DND-41 (cell line): ENCODE measurements around the gene CCL27.

Experiments used
- ATAC-seq: fragments of 200-7000 bp; cut with Tn5 transposase; 3 replicates; pipeline ENCODE4 v1.9.1; 2021; ENCODE audit warnings: low read depth; ENCODE audit not compliant: insufficient read depth
- DNase-seq: peaks from one replicate; pipeline ENCODE4 v3.0.0-alpha.2; 2020
- H2AFZ ChIP-seq: 2 replicates; pipeline ENCODE4 v1.6.0; 2012; ENCODE audit warnings: low read depth, low read length
- H3K27ac ChIP-seq: 2 replicates; pipeline ENCODE4 v1.5.1; 2012; ENCODE audit warnings: low read length, inconsistent platforms
- H3K27me3 ChIP-seq: fragments of 200-600 bp; sonication (generic); 2 replicates; pipeline ENCODE4 v1.6.0; 2012; ENCODE audit warnings: low read length, mild to moderate bottlenecking, inconsistent platforms; ENCODE audit not compliant: insufficient read depth, poor library complexity
- H3K36me3 ChIP-seq: 2 replicates; pipeline ENCODE4 v1.5.1; 2012; ENCODE audit warnings: low read length, inconsistent platforms; ENCODE audit not compliant: insufficient read depth
- H3K4me1 ChIP-seq: 2 replicates; pipeline ENCODE4 v1.5.1; 2012; ENCODE audit warnings: mild to moderate bottlenecking, low read length; ENCODE audit not compliant: insufficient read depth
- H3K4me2 ChIP-seq: 2 replicates; pipeline ENCODE4 v1.6.0; 2012; ENCODE audit warnings: mild to moderate bottlenecking, moderate library complexity, low read length, inconsistent platforms; ENCODE audit not compliant: insufficient read depth
- H3K4me3 ChIP-seq, 2 experiments: fragments of 200-600 bp in 1 of 2; shearing (Covaris generic) in 1 of 2; 2 replicates each; pipeline ENCODE4 v1.5.1; 2012 to 2016; ENCODE audit warnings: inconsistent platforms in 2 of 2, low read length in 2 of 2, mild to moderate bottlenecking in 2 of 2, low read depth in 1 of 2, moderate library complexity in 1 of 2
- H3K79me2 ChIP-seq: 2 replicates; pipeline ENCODE4 v1.6.0; 2012; ENCODE audit warnings: low read length, inconsistent platforms; ENCODE audit not compliant: insufficient read depth
- H3K9ac ChIP-seq: 2 replicates; pipeline ENCODE4 v1.6.0; 2012; ENCODE audit warnings: low read depth, mild to moderate bottlenecking, inconsistent platforms, low read length, moderate library complexity
- H3K9me3 ChIP-seq: 2 replicates; pipeline ENCODE4 v1.5.1; 2012; ENCODE audit warnings: low read length, moderate library complexity, mild to moderate bottlenecking, inconsistent platforms; ENCODE audit not compliant: insufficient read depth, severe bottlenecking
- H4K20me1 ChIP-seq: 2 replicates; pipeline ENCODE4 v1.6.0; 2012; ENCODE audit warnings: low read length; ENCODE audit not compliant: insufficient read depth
- CTCF ChIP-seq: IDR thresholded peaks from 2 replicates; pipeline ENCODE4 v1.5.1; 2012; ENCODE audit warnings: borderline replicate concordance, low read length, moderate library complexity, mild to moderate bottlenecking; ENCODE audit not compliant: poor library complexity, severe bottlenecking; ENCODE audit errors: extremely low read depth
- EZH2 ChIP-seq: IDR thresholded peaks from 3 replicates; pipeline ENCODE4 v1.6.1; 2012; ENCODE audit warnings: borderline replicate concordance, low read depth, mild to moderate bottlenecking, moderate library complexity, low read length, inconsistent platforms; ENCODE audit not compliant: severe bottlenecking

Gene CCL27

GRCh38 chr9:34691936-34692315 lies 29.5 kb upstream of the CCL27 start:
- Histone ChIP-seq H3K79me2 (no peaks in the 10 kb centered on the region), H3K36me3 (no peaks in the 10 kb centered on the region), H3K27me3 (peaks cover 9% of the 10 kb centered on the region), H3K9ac (no peak overlapping the region), H3K4me1 (no peaks in the 10 kb centered on the region), H4K20me1 (no peaks in the 10 kb centered on the region), H3K4me3 (no peak overlapping the region), H2AFZ (no peak overlapping the region), H3K4me2 (no peak overlapping the region), H3K9me3 (no peaks in the 10 kb centered on the region), H3K27ac (no peak overlapping the region)
- ATAC-seq = no peak
- TF ChIP-seq EZH2 (no peak), CTCF (no peak)
- DNase-seq = no peak

- no peaks in the 10 kb centered on the region for H3K36me3 ChIP-seq
- no peaks in the 10 kb centered on the region for H4K20me1 ChIP-seq
- H3K4me1 ChIP-seq = no peaks in the 10 kb centered on the region
- ATAC-seq = no peak
- no peak for DNase-seq
- no peaks in the 10 kb centered on the region for H3K9me3 ChIP-seq
- H3K4me3 ChIP-seq = no peak within 1 kb of the TSS
- no peaks in the 10 kb centered on the region for H3K79me2 ChIP-seq
- no peak within 1 kb of the TSS for H3K4me2 ChIP-seq
- peaks cover 9% of the 10 kb centered on the region for H3K27me3 ChIP-seq
- no peak within 1 kb of the TSS for H2AFZ ChIP-seq
- TF ChIP-seq EZH2 (no peak), CTCF (no peak)
- no peak within 1 kb of the TSS for H3K9ac ChIP-seq
- no peak within 1 kb of the TSS for H3K27ac ChIP-seq
Measured at GRCh38 chr9:34690983-34691935, 28.8 kb upstream of the CCL27 start, which contains the start of gene CCL19. Gene CCL19 (minus strand): TSS chr9:34691276. CDS start chr9:34691139, 137 bp downstream.

GRCh38 chr9:34689512-34689911 lies 27.1 kb upstream of the CCL27 start:
- DNase-seq (no peak), ATAC-seq (no peak)
- no peak for TF ChIP-seq EZH2
- no peaks in the 10 kb centered on the region for H3K4me1 ChIP-seq
- H2AFZ ChIP-seq = no peak overlapping the region
- no peaks in the 10 kb centered on the region for H3K79me2 ChIP-seq
- no peaks in the 10 kb centered on the region for H3K9me3 ChIP-seq
- H3K9ac ChIP-seq = no peak overlapping the region
- H3K27ac ChIP-seq = no peak overlapping the region
- H3K4me2 ChIP-seq = no peak overlapping the region
- no peak overlapping the region for H3K4me3 ChIP-seq
- peaks cover 9% of the 10 kb centered on the region for H3K27me3 ChIP-seq
- no peaks in the 10 kb centered on the region for H4K20me1 ChIP-seq
- no peaks in the 10 kb centered on the region for H3K36me3 ChIP-seq

GRCh38 chr9:34689116-34689470 lies 26.6 kb upstream of the CCL27 start:
- Histone ChIP-seq H3K27ac (no peak overlapping the region), H3K79me2 (no peaks in the 10 kb centered on the region), H3K4me1 (no peaks in the 10 kb centered on the region), H4K20me1 (no peaks in the 10 kb centered on the region), H3K9ac (no peak overlapping the region), H3K36me3 (no peaks in the 10 kb centered on the region), H3K27me3 (peaks cover 9% of the 10 kb centered on the region), H3K9me3 (no peaks in the 10 kb centered on the region), H3K4me3 (no peak overlapping the region), H2AFZ (no peak overlapping the region), H3K4me2 (no peak overlapping the region)
- no peak for TF ChIP-seq CTCF
- no peak for TF ChIP-seq EZH2
- ATAC-seq (no peak), DNase-seq (no peak)
